OCI-LY7 (cell line): ENCODE measurements around the gene IL1RAPL2. TPM values are rescaled to one million over a fixed set of nuclear protein-coding genes. Genes with fewer than 3 reads are reported as not detected.

Source experiments
- BruUV-seq: library from RNA; stranded (reverse); fragments of 400-500 nt; replicated peaks from 2 replicates; lab custom pipeline; 2021; lab: Mats Ljungman, UMichigan
- CTCF ChIA-PET: fragments of 300-600 bp; sonication (Branson Sonifier 250); formaldehyde crosslinking; loops from one replicate; lab custom pipeline; 2022; ENCODE audit warnings: antibody characterized with exemption; ENCODE audit not compliant: unreplicated experiment; lab: Charles Lee
- POLR2A ChIA-PET: fragments of 300-600 bp; sonication (Branson Sonifier 250); formaldehyde crosslinking; loops from one replicate; lab custom pipeline; 2022; ENCODE audit warnings: antibody characterized with exemption; lab: Charles Lee
- DNase-seq: peaks from one replicate; pipeline ENCODE4 v3.0.0-alpha.2; 2015; ENCODE audit warnings: low spot score
- H2AFZ ChIP-seq: fragments of 200-600 bp; sonication (generic), shearing (Covaris generic); 2 replicates; pipeline ENCODE4 v1.6.1; 2014; ENCODE audit warnings: mild to moderate bottlenecking, antibody characterized with exemption, low read length, moderate library complexity
- H3K27ac ChIP-seq: fragments of 200-600 bp; sonication (generic); 2 replicates; pipeline ENCODE4 v1.5.1; 2014; ENCODE audit warnings: mixed run types, low read depth, mild to moderate bottlenecking, moderate library complexity, low read length, inconsistent platforms; ENCODE audit not compliant: poor library complexity, severe bottlenecking
- H3K36me3 ChIP-seq: fragments of 200-600 bp; sonication (generic); 2 replicates; pipeline ENCODE4 v1.6.1; 2014; ENCODE audit warnings: mild to moderate bottlenecking, antibody characterized with exemption, low read length, moderate library complexity, mixed read lengths; ENCODE audit not compliant: insufficient read depth
- H3K4me1 ChIP-seq: fragments of 200-600 bp; sonication (generic); 2 replicates; pipeline ENCODE4 v1.5.1; 2014; ENCODE audit warnings: mild to moderate bottlenecking, low read length; ENCODE audit not compliant: insufficient read depth, poor library complexity, severe bottlenecking
- H3K4me2 ChIP-seq: fragments of 200-600 bp; sonication (generic); 2 replicates; pipeline ENCODE4 v1.6.1; 2014; ENCODE audit warnings: mild to moderate bottlenecking, low read length
- H3K4me3 ChIP-seq: fragments of 200-600 bp; sonication (generic); 2 replicates; pipeline ENCODE4 v1.5.1; 2014; ENCODE audit warnings: mild to moderate bottlenecking, low read depth, low read length; ENCODE audit not compliant: poor library complexity, severe bottlenecking
- H3K79me2 ChIP-seq: fragments of 200-600 bp; sonication (generic); 2 replicates; pipeline ENCODE4 v1.6.1; 2016; ENCODE audit warnings: low read depth, mild to moderate bottlenecking, low read length, moderate library complexity, mixed read lengths; ENCODE audit not compliant: insufficient read depth
- H3K9me2 ChIP-seq: fragments of 200-600 bp; sonication (generic); 2 replicates; pipeline ENCODE4 v1.6.1; 2016; ENCODE audit warnings: mild to moderate bottlenecking, low read length, mixed read lengths; ENCODE audit not compliant: insufficient read depth
- H3K9me3 ChIP-seq: fragments of 200-600 bp; sonication (generic); 2 replicates; pipeline ENCODE4 v1.6.1; 2014; ENCODE audit warnings: mild to moderate bottlenecking, mixed run types, low read length, mixed read lengths
- H4K20me1 ChIP-seq: fragments of 200-600 bp; sonication (generic); 2 replicates; pipeline ENCODE4 v1.6.1; 2014; ENCODE audit warnings: mild to moderate bottlenecking, antibody characterized with exemption, low read length, moderate library complexity, mixed read lengths; ENCODE audit not compliant: insufficient read depth
- EZH2phosphoT487 ChIP-seq: fragments of 200-600 bp; sonication (generic); IDR thresholded peaks from 2 replicates; pipeline ENCODE4 v1.6.1; 2018; ENCODE audit warnings: low read depth, borderline replicate concordance, mild to moderate bottlenecking, mixed run types, antibody characterized with exemption, low read length, moderate library complexity, mixed read lengths
- intact Hi-C: fragments of 100-400 bp; cut with micrococcal nuclease; formaldehyde crosslinking; loops from one replicate; pipeline ENCODE4 v1.10.0; 2022; ENCODE audit not compliant: unreplicated experiment
- total RNA-seq, 2 experiments: library from RNA; depleted of rRNA in 1 of 2; stranded (reverse); fragments of >200 nt in 1 of 2; shearing (Covaris generic) in 1 of 2; gene quantifications; 2 replicates each; pipeline ENCODE4 v1.2.3, GENCODE V29; 2014 to 2022
- TF ChIP-seq, protein P1 (sequence below): fragments of 200-600 bp; sonication (generic); conservative IDR thresholded peaks from 2 replicates; pipeline ENCODE4 v1.5.1; 2014; ENCODE audit warnings: mild to moderate bottlenecking, antibody characterized with exemption, low read length, moderate library complexity, mixed read lengths

IL1RAPL2 gene
- total RNA-seq, 2 experiments from 2014 or later = not detected

DNA sequence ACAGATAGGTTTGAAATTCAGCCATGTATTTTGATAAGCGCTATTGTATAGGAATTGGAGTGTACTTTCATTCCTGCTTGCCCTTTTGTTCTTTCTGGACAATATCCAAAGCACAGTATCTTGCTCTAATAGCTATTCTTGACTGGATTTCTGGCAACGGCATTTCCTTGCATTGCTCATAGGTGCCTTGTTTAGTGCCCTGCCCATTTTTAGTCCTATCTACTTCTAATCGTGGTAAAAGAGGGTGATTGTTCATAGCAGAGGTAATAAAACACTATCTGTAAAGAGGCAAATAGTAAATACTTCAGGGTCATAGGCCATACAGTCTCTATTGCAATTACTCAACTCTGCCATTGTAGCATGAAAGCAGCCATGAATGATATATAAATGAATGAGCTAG lies 155.9 kb downstream of the IL1RAPL2 start:
- DNase-seq = no peak
- H3K4me1 ChIP-seq = no peaks in the 10 kb centered on the region
- TF ChIP-seq, protein P1, sequence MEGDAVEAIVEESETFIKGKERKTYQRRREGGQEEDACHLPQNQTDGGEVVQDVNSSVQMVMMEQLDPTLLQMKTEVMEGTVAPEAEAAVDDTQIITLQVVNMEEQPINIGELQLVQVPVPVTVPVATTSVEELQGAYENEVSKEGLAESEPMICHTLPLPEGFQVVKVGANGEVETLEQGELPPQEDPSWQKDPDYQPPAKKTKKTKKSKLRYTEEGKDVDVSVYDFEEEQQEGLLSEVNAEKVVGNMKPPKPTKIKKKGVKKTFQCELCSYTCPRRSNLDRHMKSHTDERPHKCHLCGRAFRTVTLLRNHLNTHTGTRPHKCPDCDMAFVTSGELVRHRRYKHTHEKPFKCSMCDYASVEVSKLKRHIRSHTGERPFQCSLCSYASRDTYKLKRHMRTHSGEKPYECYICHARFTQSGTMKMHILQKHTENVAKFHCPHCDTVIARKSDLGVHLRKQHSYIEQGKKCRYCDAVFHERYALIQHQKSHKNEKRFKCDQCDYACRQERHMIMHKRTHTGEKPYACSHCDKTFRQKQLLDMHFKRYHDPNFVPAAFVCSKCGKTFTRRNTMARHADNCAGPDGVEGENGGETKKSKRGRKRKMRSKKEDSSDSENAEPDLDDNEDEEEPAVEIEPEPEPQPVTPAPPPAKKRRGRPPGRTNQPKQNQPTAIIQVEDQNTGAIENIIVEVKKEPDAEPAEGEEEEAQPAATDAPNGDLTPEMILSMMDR = no peak
- TF ChIP-seq EZH2phosphoT487 = no peak
- H3K79me2 ChIP-seq = no peaks in the 10 kb centered on the region
- H2AFZ ChIP-seq = no peak overlapping the region
- no peaks in the 10 kb centered on the region for H4K20me1 ChIP-seq
- H3K4me2 ChIP-seq = no peak overlapping the region
- no peaks in the 10 kb centered on the region for H3K36me3 ChIP-seq
- ChIA-PET POLR2A (no interaction called here), CTCF (no interaction called here)
- H3K4me3 ChIP-seq = no peak overlapping the region
- intact Hi-C loops = no loop called here
- no peak overlapping the region for H3K27ac ChIP-seq
- H3K9me2 ChIP-seq = no peaks in the 10 kb centered on the region
- no TSS peak for BruUV-seq
- no peaks in the 10 kb centered on the region for H3K9me3 ChIP-seq

DNA sequence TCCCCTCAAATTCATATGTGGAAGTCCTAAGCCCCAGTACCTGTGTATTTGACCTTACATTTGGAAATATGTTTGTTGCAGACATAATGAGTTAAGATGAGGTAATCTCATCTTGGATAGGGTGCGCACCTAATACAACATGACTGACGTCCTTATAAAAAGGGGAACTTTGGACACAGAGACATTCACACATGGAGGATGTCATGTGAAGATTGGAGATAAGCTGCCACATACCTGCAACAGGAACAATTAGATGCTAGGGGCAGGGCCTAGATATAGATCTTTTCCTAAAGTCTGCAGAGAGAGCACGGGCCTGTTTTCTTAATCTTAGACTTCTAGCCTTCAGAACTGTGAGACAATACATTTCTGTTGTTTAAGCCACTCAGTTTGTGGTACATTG lies 162.5 kb downstream of the IL1RAPL2 start:
- no peak overlapping the region for H3K27ac ChIP-seq
- no peaks in the 10 kb centered on the region for H3K9me2 ChIP-seq
- H3K4me3 ChIP-seq = no peak overlapping the region
- CTCF ChIA-PET = no interaction called here
- no peaks in the 10 kb centered on the region for H3K79me2 ChIP-seq
- H3K4me1 ChIP-seq = no peaks in the 10 kb centered on the region
- intact Hi-C loops = no loop called here
- H4K20me1 ChIP-seq = no peaks in the 10 kb centered on the region
- BruUV-seq = no TSS peak
- H3K9me3 ChIP-seq = no peaks in the 10 kb centered on the region
- H3K4me2 ChIP-seq = no peak overlapping the region
- no peaks in the 10 kb centered on the region for H3K36me3 ChIP-seq
- POLR2A ChIA-PET = no interaction called here
- no peak overlapping the region for H2AFZ ChIP-seq
- TF ChIP-seq, protein P1 = no peak
- TF ChIP-seq EZH2phosphoT487 = no peak
- DNase-seq = no peak

DNA sequence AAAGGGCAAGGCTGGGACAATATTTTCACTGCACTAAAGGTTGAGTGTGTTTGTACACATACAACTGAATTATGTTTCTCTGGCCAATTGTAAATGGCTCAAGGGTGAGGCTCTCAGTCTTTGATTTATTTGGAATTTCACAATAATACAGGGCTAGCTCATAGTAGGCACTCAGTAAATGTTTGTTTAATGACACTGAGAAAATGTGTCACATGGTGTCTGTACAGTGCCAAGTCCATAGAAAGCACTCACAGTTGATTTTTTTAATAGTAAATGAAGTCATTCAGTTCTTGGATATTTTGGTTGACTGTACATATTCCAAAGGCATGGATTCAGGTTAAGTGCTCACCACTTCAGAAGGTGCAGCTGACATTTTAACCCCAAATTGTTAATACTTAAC lies 176.4 kb downstream of the IL1RAPL2 start:
- no peak for TF ChIP-seq EZH2phosphoT487
- TF ChIP-seq, protein P1 = no peak
- Histone ChIP-seq H3K27ac (no peak overlapping the region), H3K4me3 (no peak overlapping the region), H2AFZ (no peak overlapping the region), H3K4me1 (no peaks in the 10 kb centered on the region), H3K9me3 (no peaks in the 10 kb centered on the region), H4K20me1 (no peaks in the 10 kb centered on the region), H3K36me3 (no peaks in the 10 kb centered on the region), H3K9me2 (no peaks in the 10 kb centered on the region), H3K79me2 (no peaks in the 10 kb centered on the region), H3K4me2 (no peak overlapping the region)
- no peak for DNase-seq
- POLR2A ChIA-PET = no interaction called here
- intact Hi-C loops = no loop called here
- CTCF ChIA-PET = no interaction called here
- BruUV-seq = no TSS peak
